PFSK-1 (cell line): ENCODE data around the gene MPV17.
A peak's percentile ranks its signal among the peaks of the same experiment; 100 is the strongest.

Source experiments
- FOXP2 ChIP-seq: optimal IDR thresholded peaks from 2 replicates; pipeline ENCODE3; 2011; ENCODE audit warnings: borderline replicate concordance, control low read depth, inconsistent platforms; ENCODE audit not compliant: insufficient read depth; ENCODE audit errors: extremely low read length, extremely low read depth
- POLR2AphosphoS5 ChIP-seq: IDR thresholded peaks from 2 replicates; pipeline ENCODE4 v1.6.1; 2012; ENCODE audit warnings: low read depth, mild to moderate bottlenecking, control low read depth, low read length, moderate library complexity
- SIN3A ChIP-seq: IDR thresholded peaks from 2 replicates; pipeline ENCODE4 v1.6.1; 2012; ENCODE audit warnings: mild to moderate bottlenecking, low read length, moderate library complexity, borderline replicate concordance; ENCODE audit not compliant: insufficient read depth
- TAF1 ChIP-seq: IDR thresholded peaks from 2 replicates; pipeline ENCODE4 v1.6.1; 2012; ENCODE audit warnings: low read length, control low read depth, borderline replicate concordance; ENCODE audit not compliant: insufficient read depth
- TF ChIP-seq, protein P1 (sequence below), 2 experiments: IDR thresholded peaks; 2 replicates each; pipeline versions ENCODE4 v1.6.1 to v1.8.0; 2011 to 2012; ENCODE audit warnings: low read depth in 2 of 2, low read length in 2 of 2, control low read depth in 1 of 2, inconsistent platforms in 1 of 2, mild to moderate bottlenecking in 1 of 2, moderate library complexity in 1 of 2; ENCODE audit not compliant: insufficient read depth in 1 of 2

The MPV17 gene

DNA sequence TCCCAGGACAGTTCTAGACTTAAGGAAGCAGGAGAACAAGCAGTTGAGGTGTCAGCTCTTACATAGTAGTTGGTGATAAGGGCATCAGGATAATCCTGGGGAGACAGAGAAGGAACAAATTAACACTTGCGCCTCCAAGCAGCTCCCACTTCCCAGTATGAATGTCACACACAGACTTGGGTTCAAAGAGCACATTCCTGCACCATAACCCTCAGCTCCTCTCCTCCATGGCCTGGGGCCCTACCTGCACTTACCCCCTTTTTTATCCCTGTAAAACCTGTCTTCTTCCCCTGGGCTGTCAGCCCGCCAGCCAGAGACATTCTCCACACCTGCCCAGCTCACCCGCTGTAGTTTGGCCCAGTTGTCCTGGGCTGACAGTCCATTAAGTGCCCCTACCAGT is 10.7 kb downstream of the MPV17 start:
- TF ChIP-seq, protein P1, sequence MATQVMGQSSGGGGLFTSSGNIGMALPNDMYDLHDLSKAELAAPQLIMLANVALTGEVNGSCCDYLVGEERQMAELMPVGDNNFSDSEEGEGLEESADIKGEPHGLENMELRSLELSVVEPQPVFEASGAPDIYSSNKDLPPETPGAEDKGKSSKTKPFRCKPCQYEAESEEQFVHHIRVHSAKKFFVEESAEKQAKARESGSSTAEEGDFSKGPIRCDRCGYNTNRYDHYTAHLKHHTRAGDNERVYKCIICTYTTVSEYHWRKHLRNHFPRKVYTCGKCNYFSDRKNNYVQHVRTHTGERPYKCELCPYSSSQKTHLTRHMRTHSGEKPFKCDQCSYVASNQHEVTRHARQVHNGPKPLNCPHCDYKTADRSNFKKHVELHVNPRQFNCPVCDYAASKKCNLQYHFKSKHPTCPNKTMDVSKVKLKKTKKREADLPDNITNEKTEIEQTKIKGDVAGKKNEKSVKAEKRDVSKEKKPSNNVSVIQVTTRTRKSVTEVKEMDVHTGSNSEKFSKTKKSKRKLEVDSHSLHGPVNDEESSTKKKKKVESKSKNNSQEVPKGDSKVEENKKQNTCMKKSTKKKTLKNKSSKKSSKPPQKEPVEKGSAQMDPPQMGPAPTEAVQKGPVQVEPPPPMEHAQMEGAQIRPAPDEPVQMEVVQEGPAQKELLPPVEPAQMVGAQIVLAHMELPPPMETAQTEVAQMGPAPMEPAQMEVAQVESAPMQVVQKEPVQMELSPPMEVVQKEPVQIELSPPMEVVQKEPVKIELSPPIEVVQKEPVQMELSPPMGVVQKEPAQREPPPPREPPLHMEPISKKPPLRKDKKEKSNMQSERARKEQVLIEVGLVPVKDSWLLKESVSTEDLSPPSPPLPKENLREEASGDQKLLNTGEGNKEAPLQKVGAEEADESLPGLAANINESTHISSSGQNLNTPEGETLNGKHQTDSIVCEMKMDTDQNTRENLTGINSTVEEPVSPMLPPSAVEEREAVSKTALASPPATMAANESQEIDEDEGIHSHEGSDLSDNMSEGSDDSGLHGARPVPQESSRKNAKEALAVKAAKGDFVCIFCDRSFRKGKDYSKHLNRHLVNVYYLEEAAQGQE (IDR thresholded peaks at IDR 0.05; ENCODE audit: insufficient read depth in 1 of 2, low read depth in 2 of 2, low read length in 2 of 2), result no peak
- no peak for TF ChIP-seq POLR2AphosphoS5
- no peak for TF ChIP-seq TAF1
- no peak for TF ChIP-seq FOXP2
- TF ChIP-seq SIN3A, result no peak

DNA sequence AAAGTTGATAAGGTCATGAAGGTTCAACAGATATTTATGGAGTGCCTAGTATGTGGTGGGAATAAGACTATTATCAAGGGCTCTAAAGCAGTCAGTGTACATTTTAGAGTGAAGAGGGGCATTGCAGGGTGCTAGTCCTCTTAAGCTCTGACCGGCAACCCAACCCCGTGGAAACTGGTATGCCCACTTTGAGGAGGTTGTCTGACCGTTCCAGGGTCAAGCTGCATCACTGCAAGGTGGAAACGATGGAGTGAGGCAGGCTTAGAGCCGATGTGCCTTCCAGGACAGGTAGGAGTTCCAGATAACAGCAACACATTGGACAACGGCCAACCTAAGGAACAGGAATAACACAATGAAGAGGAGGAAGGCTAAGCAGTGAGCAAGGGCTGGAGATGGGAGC is 13.2 kb downstream of the MPV17 start:
- TF ChIP-seq TAF1 (no peak), POLR2AphosphoS5 (no peak), FOXP2 (no peak), SIN3A (no peak)
- TF ChIP-seq, protein P1 (IDR thresholded peaks at IDR 0.05; ENCODE audit: insufficient read depth in 1 of 2, low read depth in 2 of 2, low read length in 2 of 2), result no peak

DNA sequence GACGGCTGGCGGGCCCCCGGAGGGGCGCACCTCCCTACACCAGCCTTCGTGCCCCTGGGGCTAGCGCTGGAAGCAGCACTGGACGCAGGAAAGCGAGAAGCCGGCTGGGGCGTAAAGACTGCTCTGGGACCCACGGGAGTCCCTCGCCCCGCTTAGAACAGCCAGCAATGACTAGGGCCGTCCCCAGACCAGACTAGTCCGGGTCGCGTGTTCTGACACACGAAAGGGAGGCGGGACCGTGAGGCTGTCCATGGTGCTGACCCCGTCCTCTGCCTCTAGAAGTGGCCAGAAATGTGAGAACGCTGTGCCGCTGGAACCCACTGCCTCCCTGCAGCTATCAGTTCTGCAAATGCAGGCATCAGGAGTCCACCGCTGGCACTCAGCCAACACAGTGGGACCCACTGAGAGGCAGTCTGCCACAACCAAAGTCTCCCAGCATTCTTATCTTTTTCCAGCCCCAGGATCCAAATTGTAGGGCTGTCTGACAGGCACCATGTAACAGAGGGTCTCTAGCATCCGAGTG is 14.5 kb downstream of the MPV17 start, which contains the start of gene UCN:
Gene UCN (minus strand): TSS at position 87 of the 523 bp plus-strand sequence. CDS start 550 bp downstream, outside the sequence.
- TF ChIP-seq TAF1 (no peak), POLR2AphosphoS5 (no peak)
- TF ChIP-seq, protein P1 (IDR thresholded peaks at IDR 0.05; ENCODE audit: insufficient read depth in 1 of 2, low read depth in 2 of 2, low read length in 2 of 2), result peak; percentile 87 to 92

DNA sequence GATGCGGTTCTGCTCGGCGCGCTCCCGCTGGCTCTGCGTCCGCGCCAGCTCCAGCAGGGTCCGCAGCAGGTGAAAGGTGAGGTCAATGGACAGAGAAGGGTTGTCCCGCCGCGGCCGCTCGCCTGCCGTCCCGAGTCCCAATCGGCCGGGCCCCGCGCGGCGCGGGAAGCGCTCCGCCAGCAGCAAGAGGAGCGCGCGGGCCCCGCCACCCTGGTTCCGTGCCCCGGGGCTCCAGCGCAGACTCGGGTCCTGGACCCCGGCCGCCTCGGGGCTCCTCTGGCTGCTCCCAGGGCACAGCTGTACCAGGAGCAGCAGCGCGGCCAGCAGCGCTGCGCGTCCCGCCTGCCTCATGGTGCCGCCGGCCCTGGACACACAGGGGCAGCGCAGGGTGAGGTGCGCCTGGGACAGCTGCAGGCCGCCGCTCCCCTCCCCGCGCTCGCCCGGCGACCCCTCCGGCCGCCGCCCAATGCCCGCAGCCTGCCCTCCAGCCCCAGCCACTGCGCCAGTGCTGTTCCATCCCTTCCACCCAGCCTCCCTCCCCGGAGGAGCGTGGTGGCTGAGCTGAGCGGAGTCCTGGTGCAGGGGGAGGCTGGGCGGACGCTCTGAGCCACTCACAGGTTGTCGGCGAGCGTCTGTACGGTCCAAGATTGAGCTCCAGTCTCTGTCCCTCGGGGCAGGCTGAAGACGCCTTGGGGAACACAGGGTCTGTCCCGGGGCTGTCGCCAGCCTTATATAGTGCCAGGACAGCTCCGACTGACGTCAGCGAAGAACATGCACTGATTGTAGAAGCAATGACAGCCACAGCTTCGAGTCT is 15.1 kb downstream of the MPV17 start:
- TF ChIP-seq POLR2AphosphoS5 (no peak), TAF1 (no peak), SIN3A (no peak), FOXP2 (no peak)
- TF ChIP-seq, protein P1 (IDR thresholded peaks at IDR 0.05; ENCODE audit: insufficient read depth in 1 of 2, low read depth in 2 of 2, low read length in 2 of 2), result no peak

DNA sequence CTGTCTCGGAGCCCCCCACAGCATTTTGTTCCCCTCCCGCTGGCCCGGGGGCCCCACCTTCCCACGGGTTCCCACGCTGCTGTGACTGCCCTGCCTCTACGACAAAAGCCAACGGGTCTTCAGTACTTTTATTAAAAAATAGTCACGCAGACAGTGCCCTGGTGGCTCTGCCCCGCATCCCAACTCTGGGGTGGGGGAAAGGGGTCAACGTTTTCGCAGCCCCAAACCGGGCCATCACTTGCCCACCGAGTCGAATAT is 15.7 kb downstream of the MPV17 start:
- TF ChIP-seq FOXP2 (no peak), SIN3A (no peak), POLR2AphosphoS5 (no peak), TAF1 (no peak)
- TF ChIP-seq, protein P1 (IDR thresholded peaks at IDR 0.05; ENCODE audit: insufficient read depth in 1 of 2, low read depth in 2 of 2, low read length in 2 of 2), result no peak
